ENCODE data around the gene STXBP5. TPM values are rescaled to one million over a fixed set of nuclear protein-coding genes. Genes with fewer than 3 reads are reported as not detected.

The STXBP5 gene
- total and polyA plus RNA-seq, 8 donors, result 11.1 to 27.7 (median 13.3) TPM

DNA sequence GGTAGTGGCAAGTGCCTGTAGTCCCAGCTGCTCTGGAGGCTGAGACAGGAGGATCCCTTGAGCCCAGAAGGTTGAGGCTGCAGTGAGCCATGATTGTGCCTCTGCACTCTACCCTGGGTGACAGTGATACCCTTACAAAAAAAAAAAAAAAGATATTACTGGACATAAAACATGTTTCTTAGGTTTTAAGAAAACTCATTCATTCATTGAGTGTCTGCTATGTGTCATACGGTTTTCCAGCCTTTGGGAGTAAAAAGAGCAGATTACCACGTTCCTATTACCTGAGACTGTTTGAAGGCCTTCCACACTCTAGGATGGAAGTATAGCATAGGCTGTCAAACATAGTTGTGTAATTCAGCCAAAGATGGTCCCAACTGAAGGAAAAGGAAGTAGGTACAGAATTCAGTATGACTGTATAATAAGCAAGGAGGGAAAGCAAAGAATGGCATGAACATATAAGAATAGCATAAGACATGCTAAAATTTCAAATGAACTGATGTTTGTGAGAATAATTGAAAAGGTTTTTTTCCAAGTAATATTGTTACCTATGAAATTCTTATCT lies 22.0 kb downstream of the STXBP5 start:
- H3K36me3 ChIP-seq, result no peaks in the 10 kb centered on the region
- TF ChIP-seq, protein P1, sequence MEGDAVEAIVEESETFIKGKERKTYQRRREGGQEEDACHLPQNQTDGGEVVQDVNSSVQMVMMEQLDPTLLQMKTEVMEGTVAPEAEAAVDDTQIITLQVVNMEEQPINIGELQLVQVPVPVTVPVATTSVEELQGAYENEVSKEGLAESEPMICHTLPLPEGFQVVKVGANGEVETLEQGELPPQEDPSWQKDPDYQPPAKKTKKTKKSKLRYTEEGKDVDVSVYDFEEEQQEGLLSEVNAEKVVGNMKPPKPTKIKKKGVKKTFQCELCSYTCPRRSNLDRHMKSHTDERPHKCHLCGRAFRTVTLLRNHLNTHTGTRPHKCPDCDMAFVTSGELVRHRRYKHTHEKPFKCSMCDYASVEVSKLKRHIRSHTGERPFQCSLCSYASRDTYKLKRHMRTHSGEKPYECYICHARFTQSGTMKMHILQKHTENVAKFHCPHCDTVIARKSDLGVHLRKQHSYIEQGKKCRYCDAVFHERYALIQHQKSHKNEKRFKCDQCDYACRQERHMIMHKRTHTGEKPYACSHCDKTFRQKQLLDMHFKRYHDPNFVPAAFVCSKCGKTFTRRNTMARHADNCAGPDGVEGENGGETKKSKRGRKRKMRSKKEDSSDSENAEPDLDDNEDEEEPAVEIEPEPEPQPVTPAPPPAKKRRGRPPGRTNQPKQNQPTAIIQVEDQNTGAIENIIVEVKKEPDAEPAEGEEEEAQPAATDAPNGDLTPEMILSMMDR (IDR thresholded peaks at IDR 0.05), result no peak
- ATAC-seq, result no peak
- H3K9me3 ChIP-seq, result no peaks in the 10 kb centered on the region
- H3K4me3 ChIP-seq, result no peak overlapping the region
- H3K27ac ChIP-seq, result no peak overlapping the region
- no peak for DNase-seq
- intact Hi-C loops (cut with DNase I), result no loop called here
- H3K27me3 ChIP-seq, result no peaks in the 10 kb centered on the region
- peaks cover 0 to 13% of the 10 kb centered on the region in 2 donors for H3K4me1 ChIP-seq

DNA sequence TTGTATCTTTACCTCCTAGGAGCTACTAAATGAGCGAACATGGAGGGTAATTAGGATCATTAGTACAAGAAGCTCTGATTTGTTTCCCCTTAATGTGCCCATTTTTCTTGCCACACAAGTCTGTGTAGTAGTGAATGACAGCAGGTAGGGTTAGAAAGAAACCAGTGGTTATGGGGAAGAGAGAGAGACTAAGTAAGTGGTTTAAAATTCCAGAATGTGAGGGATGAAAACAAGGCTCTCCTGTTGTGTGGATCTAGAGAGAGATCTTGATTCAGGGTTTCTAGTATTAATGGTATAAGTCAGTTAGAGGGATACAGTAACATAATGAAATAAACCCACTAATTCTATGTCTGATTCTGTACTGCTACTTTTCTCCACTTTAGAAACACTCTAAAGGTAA lies 22.7 kb downstream of the STXBP5 start:
- TF ChIP-seq, protein P1 (IDR thresholded peaks at IDR 0.05), result no peak
- Histone ChIP-seq H3K9me3 (no peaks in the 10 kb centered on the region), H3K4me3 (no peak overlapping the region), H3K4me1 (peaks cover 0 to 9% of the 10 kb centered on the region in 2 donors), H3K27me3 (no peaks in the 10 kb centered on the region), H3K27ac (no peak overlapping the region), H3K36me3 (no peaks in the 10 kb centered on the region)
- no peak for DNase-seq
- intact Hi-C loops (cut with DNase I), result no loop called here
- ATAC-seq, result no peak

DNA sequence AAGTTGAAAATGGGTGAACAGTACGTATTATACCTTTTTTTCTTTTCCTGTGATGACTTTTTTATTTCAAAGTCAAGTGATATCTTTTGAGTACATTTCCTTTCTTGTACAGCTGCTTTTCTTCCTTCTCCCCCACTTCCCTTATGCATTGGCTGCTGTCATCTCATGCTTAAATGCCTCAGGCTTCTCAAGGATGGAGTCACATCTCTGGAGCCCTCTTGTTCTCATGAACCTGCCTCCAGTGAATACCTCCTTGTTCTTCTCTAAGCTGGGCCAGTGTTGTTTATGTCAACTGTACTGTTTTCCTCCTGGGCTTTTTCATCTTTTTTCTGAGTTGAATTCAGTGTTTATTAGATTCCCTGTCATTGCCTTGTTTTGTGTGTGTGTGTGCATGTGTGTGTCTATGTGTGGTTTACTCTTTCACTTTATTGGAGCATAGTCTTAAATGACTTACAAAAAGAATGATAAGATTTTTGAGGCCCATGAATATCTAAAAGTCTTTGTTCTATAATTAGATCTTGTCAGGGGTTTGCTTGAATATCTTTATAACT lies 23.6 kb downstream of the STXBP5 start:
- intact Hi-C loops (cut with DNase I), result no loop called here
- ATAC-seq, result no peak

DNA sequence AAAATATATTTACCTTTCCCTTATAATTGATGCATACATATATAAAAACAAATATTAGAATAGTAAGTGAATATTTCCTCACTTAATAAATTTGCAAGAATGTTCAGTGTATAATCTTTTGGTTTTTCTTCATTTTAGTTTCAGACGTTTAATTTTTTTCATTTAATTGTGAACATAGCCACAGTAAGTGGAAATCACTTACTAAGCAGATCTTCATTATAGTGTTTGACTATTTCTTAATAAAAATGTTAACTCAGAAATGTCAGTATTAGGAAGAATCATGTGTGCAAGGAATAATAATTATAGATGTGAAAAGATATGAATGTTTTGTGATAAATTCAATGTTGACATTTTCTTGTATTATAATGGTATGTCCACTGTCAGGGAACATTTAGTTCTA lies 27.4 kb downstream of the STXBP5 start:
- Histone ChIP-seq H3K36me3 (no peaks in the 10 kb centered on the region), H3K27ac (no peak overlapping the region), H3K27me3 (no peaks in the 10 kb centered on the region), H3K4me1 (no peaks in the 10 kb centered on the region), H3K9me3 (no peaks in the 10 kb centered on the region), H3K4me3 (no peak overlapping the region)
- ATAC-seq (no peak), DNase-seq (no peak)
- intact Hi-C loops (cut with DNase I), result no loop called here
- TF ChIP-seq, protein P1 (IDR thresholded peaks at IDR 0.05), result no peak

More for the DNA sequence above, 23.6 kb downstream of the STXBP5 start:
- TF ChIP-seq, protein P1 (IDR thresholded peaks at IDR 0.05), result no peak
- Histone ChIP-seq H3K4me3 (no peak overlapping the region), H3K36me3 (no peaks in the 10 kb centered on the region), H3K27ac (no peak overlapping the region), H3K27me3 (no peaks in the 10 kb centered on the region), H3K4me1 (no peaks in the 10 kb centered on the region), H3K9me3 (no peaks in the 10 kb centered on the region)
- no peak for DNase-seq

DNA sequence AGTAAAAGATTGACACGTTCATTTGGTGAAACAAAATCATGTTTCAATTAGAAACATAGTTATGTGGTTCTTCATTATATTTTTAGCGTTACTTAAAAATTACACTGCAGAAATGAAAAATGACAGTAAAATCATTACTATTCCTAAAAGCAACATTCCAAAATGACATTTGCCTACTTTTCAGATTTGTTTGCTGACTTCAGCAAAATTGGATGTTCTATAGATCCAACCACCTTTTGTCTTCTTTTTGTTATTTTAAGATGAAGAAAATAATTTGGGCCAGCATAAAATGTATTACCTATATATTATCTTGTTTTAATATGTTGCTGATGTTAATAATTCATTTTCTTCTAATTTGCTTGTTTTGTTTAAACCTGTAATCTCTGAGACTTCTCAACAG lies 30.5 kb downstream of the STXBP5 start:
- peaks cover 0 to 13% of the 10 kb centered on the region in 2 donors for H3K36me3 ChIP-seq
- ATAC-seq, result no peak
- TF ChIP-seq, protein P1 (IDR thresholded peaks at IDR 0.05), result no peak
- DNase-seq, result no peak
- intact Hi-C loops (cut with DNase I), result no loop called here
- H3K4me3 ChIP-seq, result no peak overlapping the region
- H3K27me3 ChIP-seq, result no peaks in the 10 kb centered on the region
- H3K4me1 ChIP-seq, result no peaks in the 10 kb centered on the region
- H3K9me3 ChIP-seq, result no peaks in the 10 kb centered on the region
- H3K27ac ChIP-seq, result no peak overlapping the region
